ENCODE results near the gene EXOC6B. TPM values are rescaled to one million over a fixed set of nuclear protein-coding genes. Genes with fewer than 3 reads are reported as not detected.

EXOC6B gene
- total and polyA plus RNA-seq, 5 experiments from 2014 or later = 3.3 to 20.1 (median 3.4) TPM

DNA sequence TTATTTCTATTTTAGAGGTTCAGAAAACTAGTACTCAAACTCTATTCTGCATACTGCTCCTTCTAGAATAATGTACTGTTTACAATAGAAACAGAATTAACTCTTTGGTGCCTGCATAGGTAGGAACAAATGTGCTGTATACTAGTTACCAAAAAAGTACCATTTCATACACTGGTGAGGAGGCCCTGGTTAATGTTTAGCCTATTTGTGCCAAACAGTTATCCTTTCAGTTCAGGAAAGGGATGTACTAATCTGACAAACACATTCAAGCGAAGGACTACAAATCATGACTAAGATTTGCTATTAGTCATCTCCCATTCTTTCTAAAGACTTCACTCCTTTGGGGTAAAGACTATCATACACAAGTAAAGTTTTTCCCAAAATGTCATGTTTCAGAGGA is 47.4 kb downstream of the EXOC6B start:
- POLR2A ChIA-PET = no interaction called here
- DNase-seq (no peak), ATAC-seq (no peak)
- H3K27ac Mint-ChIP-seq = no peak overlapping the region
- H3K36me3 Mint-ChIP-seq = peaks cover 0 to 2% (median 1%) of the 10 kb centered on the region in 3 donors
- no peaks in the 10 kb centered on the region for H3K27me3 Mint-ChIP-seq
- peaks cover 0 to 8% (median under 1%) of the 10 kb centered on the region in 4 donors for H3K4me1 Mint-ChIP-seq
- H3K4me3 Mint-ChIP-seq = no peak overlapping the region
- peaks cover 0 to 4% (median 0%) of the 10 kb centered on the region in 9 donors for H3K9me3 Mint-ChIP-seq

DNA sequence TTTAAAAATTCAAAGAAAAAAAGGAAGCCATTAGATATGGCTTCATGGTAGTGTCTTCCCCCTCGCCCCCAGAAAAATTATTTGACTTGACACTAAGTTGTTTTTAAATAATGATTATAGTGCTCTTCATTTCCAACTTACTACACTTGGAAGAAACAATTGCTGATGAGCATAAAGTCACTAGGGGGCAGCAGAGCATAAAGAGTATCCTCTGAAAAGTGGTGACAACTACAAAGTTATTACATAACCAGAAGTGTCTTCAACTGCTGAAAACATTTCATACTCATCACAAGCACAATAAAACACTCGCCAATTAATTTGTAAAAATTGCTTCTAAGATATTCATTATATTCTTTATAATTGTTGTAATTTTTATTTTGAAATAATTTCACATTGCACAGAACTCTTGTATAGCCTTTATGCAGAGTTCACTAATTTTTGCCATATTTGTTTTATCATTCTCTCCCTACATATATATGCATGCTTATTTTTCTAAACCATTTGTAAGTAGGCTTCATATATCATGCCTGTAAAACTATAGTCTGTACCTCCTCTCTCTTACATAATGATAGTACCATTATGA is 54.9 kb downstream of the EXOC6B start:
- ATAC-seq = peak; percentile 55 to 66
- Mint-ChIP-seq H3K27ac (peak overlapping the region in 1 of 10 donors; percentile 12), H3K9me3 (no peaks in the 10 kb centered on the region), H3K27me3 (no peaks in the 10 kb centered on the region), H3K4me3 (no peak overlapping the region), H3K36me3 (peaks cover 0 to 7% (median 0%) of the 10 kb centered on the region in 3 donors), H3K4me1 (peaks cover 0 to 2% (median 0%) of the 10 kb centered on the region in 4 donors)
- POLR2A ChIA-PET = no interaction called here
- DNase-seq = peak in 9 of 10 donors; percentile 32 to 78 (median 71)

DNA sequence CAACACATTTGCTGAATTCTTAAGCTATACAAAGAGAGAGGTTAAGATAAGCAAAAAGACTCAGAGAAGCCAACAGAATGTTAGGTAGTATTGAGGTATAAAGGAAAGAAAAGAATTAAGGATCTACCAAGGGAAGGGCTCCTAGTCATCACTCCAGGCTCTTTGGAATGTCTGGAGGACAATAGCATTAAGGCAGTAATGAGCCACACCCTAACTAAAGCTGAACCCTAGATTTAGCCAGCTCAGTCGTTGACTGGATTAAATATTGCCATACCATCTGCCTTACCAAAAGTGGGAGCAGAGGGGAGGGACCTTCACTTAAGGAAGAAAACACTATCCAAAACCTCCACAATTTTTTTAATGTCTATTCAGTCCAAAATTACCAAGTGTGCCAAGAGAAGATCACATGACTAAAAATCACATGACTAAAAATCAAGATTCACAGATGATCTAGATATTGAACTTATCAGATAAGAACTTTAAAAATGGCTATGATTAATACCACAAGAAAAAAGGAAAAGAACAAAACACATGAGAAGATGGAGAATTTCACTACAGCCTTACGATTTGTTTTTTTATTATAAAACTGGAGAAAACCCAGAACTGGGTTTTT is 59.7 kb downstream of the EXOC6B start:
- Mint-ChIP-seq H3K9me3 (peaks cover 0 to 25% (median 11%) of the 10 kb centered on the region in 9 donors), H3K4me3 (no peak overlapping the region), H3K27me3 (no peaks in the 10 kb centered on the region), H3K4me1 (no peaks in the 10 kb centered on the region), H3K36me3 (peaks cover 11 to 20% (median 19%) of the 10 kb centered on the region in 3 donors), H3K27ac (no peak overlapping the region)
- DNase-seq = no peak
- POLR2A ChIA-PET = no interaction called here
- no peak for ATAC-seq

DNA sequence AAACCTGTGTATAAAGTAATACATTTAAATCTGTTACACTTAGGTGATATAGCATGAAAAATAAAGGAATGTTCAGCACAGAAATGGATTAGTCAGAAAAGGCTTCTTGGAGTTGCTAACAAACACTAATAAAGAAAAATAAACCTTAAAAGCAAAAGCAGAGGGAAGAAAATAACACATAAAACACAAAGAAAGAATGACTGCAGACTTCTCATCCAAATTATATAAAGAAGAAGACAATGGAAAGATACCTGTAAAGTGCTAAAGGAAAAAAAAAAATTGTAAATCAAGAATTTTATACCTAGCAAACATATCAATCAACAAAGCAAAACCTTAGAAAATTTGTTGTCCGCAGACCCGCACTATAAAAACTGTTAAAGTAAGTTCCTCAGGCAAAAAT is 63.6 kb downstream of the EXOC6B start:
- no peak for ATAC-seq
- H3K27me3 Mint-ChIP-seq = no peaks in the 10 kb centered on the region

DNA sequence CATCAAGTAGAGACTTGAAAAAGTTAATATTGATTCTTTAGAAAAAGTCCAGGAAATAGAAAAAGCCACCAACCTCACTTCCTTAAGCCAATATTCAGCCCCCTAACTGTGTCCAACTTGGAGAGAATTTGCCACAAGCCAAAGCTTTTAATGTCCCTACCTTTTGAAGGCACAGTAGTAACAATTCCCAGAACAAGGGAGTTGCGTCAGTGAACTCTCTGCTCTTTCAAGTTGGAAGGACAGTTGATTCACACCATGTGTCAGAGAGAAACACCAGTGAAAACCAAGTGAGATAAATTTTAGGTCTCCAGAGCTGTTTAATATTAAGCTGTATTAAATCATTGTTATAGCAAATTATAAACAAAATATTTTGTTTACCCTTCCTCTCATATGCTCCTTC is 66.1 kb downstream of the EXOC6B start:
- no peak for DNase-seq
- no peaks in the 10 kb centered on the region for H3K27me3 Mint-ChIP-seq
- no peak for ATAC-seq
- no peaks in the 10 kb centered on the region for H3K4me1 Mint-ChIP-seq
- H3K27ac Mint-ChIP-seq = no peak overlapping the region
- peaks cover 23 to 39% (median 28%) of the 10 kb centered on the region in 3 donors for H3K36me3 Mint-ChIP-seq
- no peak overlapping the region for H3K4me3 Mint-ChIP-seq
- POLR2A ChIA-PET = no interaction called here
- H3K9me3 Mint-ChIP-seq = peaks cover 0 to 25% (median 11%) of the 10 kb centered on the region in 9 donors

More for the DNA sequence above, 63.6 kb downstream of the EXOC6B start:
- H3K27ac Mint-ChIP-seq = no peak overlapping the region
- POLR2A ChIA-PET = no interaction called here
- H3K36me3 Mint-ChIP-seq = peaks cover 23 to 39% (median 38%) of the 10 kb centered on the region in 3 donors
- no peak overlapping the region for H3K4me3 Mint-ChIP-seq
- no peak for DNase-seq
- H3K9me3 Mint-ChIP-seq = peaks cover 0 to 25% (median 11%) of the 10 kb centered on the region in 9 donors
- H3K4me1 Mint-ChIP-seq = no peaks in the 10 kb centered on the region

DNA sequence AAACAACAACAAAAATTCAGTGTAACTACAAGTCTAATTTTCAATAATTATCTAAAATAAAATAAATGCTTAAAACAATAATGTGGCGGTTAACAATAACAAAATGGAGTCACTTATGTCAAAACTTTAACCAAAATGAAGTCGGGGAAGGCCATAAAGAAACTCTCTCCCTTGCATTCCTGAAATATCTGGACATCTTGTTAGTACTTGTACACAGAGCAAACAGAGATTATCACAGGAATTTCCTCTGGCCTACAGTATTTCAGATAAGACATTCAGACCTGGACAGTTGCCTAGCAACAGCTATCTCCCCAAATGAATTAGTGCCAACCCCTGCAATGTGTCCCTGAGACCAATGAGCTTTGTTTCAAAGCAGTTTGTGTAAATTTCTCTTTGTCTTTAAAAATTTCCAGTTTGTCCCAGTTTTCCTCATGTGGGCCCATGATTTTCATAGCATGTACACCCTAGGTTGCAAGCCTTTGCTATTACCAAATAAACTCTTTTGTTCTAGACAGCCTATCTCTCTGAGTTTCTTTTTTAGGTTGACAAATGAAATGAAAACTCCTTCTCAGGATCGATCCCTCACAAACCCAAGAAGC is 68.6 kb downstream of the EXOC6B start:
- no peak for DNase-seq
- peaks cover 0 to 12% (median under 1%) of the 10 kb centered on the region in 9 donors for H3K9me3 Mint-ChIP-seq
- no peaks in the 10 kb centered on the region for H3K4me1 Mint-ChIP-seq
- no peak overlapping the region for H3K27ac Mint-ChIP-seq
- POLR2A ChIA-PET = no interaction called here
- no peak overlapping the region for H3K4me3 Mint-ChIP-seq
- H3K36me3 Mint-ChIP-seq = peaks cover 15 to 28% (median 20%) of the 10 kb centered on the region in 3 donors
- no peaks in the 10 kb centered on the region for H3K27me3 Mint-ChIP-seq
- no peak for ATAC-seq

DNA sequence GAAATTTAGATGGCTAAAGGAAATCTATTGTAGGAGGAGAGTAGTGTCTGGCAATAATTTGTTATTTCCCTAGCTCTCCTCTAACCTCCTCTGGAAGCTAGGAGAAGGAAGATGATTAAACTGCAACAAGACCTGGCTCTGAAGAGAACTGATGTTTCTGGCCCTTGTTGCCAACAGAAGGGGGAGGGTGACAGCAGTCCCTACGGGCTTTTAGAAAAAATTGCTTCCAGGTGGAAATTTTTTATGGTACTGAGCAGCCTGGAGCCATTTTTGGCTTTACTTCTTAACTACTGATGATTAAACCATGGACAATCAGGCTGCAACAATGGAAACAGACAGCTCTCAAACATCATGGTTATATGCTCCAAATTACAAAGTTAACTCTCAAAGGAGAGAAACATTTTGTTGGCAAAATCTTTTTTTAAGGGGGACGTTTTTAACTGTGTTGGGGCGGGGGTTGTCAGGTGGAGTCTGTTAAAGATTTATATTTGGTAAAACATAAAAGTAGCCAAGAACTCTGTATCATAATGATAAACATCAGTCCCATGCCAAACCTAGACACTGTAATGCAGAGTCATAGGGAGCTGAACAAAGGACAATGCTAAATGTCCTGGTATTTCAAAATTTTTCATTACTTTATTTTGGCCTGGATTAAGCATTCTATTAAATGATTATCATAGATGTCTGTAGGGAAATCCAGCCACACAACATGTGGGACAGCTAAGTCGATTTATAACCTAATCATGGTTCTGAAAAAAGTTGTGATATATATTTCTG is 70.0 kb downstream of the EXOC6B start:
- POLR2A ChIA-PET = no interaction called here
- H3K4me1 Mint-ChIP-seq = no peaks in the 10 kb centered on the region
- no peaks in the 10 kb centered on the region for H3K27me3 Mint-ChIP-seq
- H3K27ac Mint-ChIP-seq = no peak overlapping the region
- DNase-seq (no peak), ATAC-seq (no peak)
- no peak overlapping the region for H3K4me3 Mint-ChIP-seq
- H3K9me3 Mint-ChIP-seq = peaks cover 0 to 1% (median 0%) of the 10 kb centered on the region in 9 donors
- H3K36me3 Mint-ChIP-seq = peaks cover 9 to 17% (median 15%) of the 10 kb centered on the region in 3 donors

DNA sequence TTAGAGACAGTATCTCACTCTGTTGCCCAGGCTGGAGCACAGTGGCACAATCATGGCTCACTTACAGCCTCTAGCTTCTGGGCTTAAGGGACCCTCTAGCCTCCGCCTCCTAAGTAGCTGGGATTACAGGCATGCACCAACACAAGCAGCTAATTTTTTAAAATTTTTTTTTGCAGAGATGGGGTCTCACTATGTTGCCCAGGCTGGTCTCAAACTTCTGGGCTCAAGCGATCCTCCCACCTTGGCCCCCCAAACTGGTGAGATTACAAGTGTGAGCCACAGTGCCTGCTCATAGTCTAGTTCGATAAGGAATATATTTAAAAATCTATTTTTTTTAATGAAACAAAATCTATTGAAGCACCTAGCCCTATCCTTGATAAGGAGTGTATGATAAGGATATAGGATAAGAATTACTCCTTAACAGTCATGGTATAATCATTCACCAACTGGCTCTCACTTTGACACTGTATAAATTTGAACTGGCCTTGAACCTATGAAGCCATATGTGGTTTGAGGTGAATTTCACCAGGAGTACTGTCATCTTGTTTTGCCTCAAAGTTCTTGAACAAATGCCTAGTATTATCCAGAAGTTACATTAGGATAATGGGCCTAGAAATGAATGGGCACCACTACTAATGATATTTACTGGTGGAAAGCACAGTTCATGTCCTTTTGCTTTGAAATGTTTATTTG is 71.1 kb downstream of the EXOC6B start:
- no peak for ATAC-seq
- H3K36me3 Mint-ChIP-seq = peaks cover 0 to 7% (median 5%) of the 10 kb centered on the region in 3 donors

DNA sequence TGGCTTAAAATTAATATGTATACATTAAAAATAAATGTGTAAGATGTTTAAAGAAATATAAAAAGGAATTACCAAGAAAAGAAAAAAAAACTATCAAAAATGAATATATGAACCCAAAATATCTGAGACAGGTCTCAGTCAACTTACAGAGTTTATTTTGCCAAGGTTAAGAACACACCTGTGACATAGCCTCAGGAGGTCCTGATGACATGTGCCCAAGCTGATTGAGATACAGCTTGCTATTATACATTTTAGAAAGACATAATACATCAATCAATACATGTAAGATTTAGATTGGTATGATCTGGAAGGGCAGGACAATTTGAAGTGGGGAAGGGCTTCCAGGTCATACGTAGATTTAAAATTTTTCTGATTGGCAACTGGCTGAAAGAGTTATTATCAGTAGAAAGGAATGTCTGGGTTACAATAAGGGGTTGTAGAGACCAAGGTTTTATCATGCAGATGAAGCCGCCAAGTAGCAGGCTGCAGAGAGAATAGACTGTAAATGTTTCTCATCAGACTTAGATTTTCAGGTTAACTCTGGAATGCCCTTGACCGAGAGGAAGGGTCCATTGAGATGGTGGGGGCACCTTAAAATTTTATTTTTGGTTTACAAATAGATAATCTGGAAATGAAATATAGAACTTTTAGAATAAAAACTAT is 74.7 kb downstream of the EXOC6B start:
- Mint-ChIP-seq H3K4me1 (no peaks in the 10 kb centered on the region), H3K4me3 (no peak overlapping the region), H3K27ac (no peak overlapping the region), H3K9me3 (no peaks in the 10 kb centered on the region), H3K27me3 (no peaks in the 10 kb centered on the region), H3K36me3 (no peaks in the 10 kb centered on the region)
- POLR2A ChIA-PET = no interaction called here
- DNase-seq (no peak), ATAC-seq (no peak)

More for the DNA sequence above, 71.1 kb downstream of the EXOC6B start:
- no peaks in the 10 kb centered on the region for H3K9me3 Mint-ChIP-seq
- no peak overlapping the region for H3K4me3 Mint-ChIP-seq
- no peak overlapping the region for H3K27ac Mint-ChIP-seq
- DNase-seq = no peak
- POLR2A ChIA-PET = interaction anchor here (0.6 kb wide), 1 partner anchor 18 kb away, joined by 6 read pairs; no protein-coding TSS in a partner anchor
- no peaks in the 10 kb centered on the region for H3K4me1 Mint-ChIP-seq
- H3K27me3 Mint-ChIP-seq = no peaks in the 10 kb centered on the region

DNA sequence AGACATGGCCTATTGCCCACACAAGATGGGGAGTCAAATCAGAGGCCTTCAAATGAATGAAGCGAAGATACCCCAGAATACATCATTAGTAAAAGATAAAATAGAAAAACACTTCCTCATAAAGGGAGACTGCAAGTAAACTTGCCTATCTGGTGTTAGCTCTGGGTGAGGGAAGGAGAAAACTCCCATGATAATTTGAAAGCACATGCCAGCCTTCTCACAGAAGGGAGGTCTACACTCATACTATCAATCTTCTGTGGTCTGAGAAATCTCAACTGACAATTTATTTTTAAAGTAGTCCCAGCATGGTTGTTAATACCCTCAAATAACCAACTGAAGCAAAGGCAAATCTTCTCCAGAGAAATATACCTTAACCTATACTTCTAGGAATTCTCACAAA is 75.4 kb downstream of the EXOC6B start:
- H3K27me3 Mint-ChIP-seq = no peaks in the 10 kb centered on the region
- H3K4me3 Mint-ChIP-seq = no peak overlapping the region
- POLR2A ChIA-PET = no interaction called here
- DNase-seq (no peak), ATAC-seq (no peak)
- H3K9me3 Mint-ChIP-seq = no peaks in the 10 kb centered on the region
- no peaks in the 10 kb centered on the region for H3K36me3 Mint-ChIP-seq
- no peak overlapping the region for H3K27ac Mint-ChIP-seq
- H3K4me1 Mint-ChIP-seq = no peaks in the 10 kb centered on the region

DNA sequence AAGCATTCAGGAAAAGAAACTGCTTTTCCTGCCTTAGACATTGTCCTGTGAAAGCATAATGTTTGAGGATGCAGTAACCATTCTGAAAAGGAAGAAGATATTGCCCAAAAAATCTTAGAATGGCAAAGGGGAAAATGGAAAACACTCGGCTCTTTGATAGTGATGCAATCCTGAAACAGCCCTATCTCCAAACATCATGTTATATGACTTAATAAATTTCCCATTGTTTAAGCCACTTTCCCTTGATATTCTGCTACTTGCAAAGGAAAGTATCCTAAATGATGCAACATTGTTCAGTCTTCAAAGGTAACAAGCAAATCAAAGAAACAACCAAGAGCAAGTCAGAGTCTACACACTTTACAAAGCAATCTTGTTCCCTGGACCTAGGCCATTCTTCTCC is 78.5 kb downstream of the EXOC6B start:
- DNase-seq (no peak), ATAC-seq (no peak)
- Mint-ChIP-seq H3K27ac (no peak overlapping the region), H3K36me3 (no peaks in the 10 kb centered on the region), H3K9me3 (no peaks in the 10 kb centered on the region), H3K4me3 (no peak overlapping the region), H3K27me3 (no peaks in the 10 kb centered on the region), H3K4me1 (no peaks in the 10 kb centered on the region)
- POLR2A ChIA-PET = no interaction called here

DNA sequence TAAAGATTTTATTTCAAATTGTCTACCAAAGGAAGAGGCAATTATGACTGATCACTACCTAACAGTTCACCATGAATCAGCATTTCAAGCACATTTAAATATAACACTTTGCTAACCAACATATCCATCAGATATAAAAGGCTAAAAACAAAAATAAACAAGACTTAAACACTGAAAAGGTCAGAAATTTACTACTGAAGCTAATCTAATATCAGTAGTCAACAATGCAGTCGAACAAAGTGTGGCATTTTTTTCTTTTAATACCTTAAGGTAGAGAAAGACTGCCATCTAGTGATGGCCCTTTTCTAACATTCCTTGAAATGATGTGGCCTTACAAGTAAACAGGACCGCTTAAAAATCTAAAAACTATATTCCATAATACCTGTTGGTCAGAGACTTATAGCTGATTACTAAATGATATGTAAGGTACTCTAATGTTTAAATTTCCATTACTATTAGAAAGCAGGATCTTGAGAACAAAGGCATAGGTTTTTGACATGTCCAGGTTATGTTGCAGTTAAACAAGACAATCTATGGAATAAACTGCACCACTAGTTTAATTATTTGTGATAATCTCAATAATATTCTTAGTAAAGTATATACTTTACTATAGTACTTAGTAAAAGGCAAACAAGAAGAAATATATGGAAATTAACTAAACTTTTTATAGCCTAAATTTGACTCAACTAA is 80.0 kb downstream of the EXOC6B start:
- no peaks in the 10 kb centered on the region for H3K4me1 Mint-ChIP-seq
- H3K36me3 Mint-ChIP-seq = peaks cover 0 to 4% (median 3%) of the 10 kb centered on the region in 3 donors
- no peaks in the 10 kb centered on the region for H3K9me3 Mint-ChIP-seq
- peak in 4 of 10 donors; percentile 1 to 43 (median 26) for DNase-seq
- no peak overlapping the region for H3K4me3 Mint-ChIP-seq
- POLR2A ChIA-PET = no interaction called here
- H3K27me3 Mint-ChIP-seq = no peaks in the 10 kb centered on the region
- ATAC-seq = no peak
- no peak overlapping the region for H3K27ac Mint-ChIP-seq

Measured in naive thymus-derived CD8-positive, alpha-beta T cell (primary cell).